GM12865 (cell line): ENCODE measurements around the gene MORC3.
"Not testable (repeated sequence)": the region's sequence is repeated elsewhere in the genome, so short reads cannot be mapped to it uniquely, and the experiment has no call there.

Experiments used
- DNase-seq: peaks from one replicate; pipeline ENCODE4 v3.0.0; 2010; ENCODE audit warnings: low read depth
- H3K4me3 ChIP-seq: 2 replicates; pipeline ENCODE4 v1.5.1; 2011; ENCODE audit warnings: mild to moderate bottlenecking, low read depth, low read length, control low read depth
- TF ChIP-seq, protein P1 (sequence below): IDR thresholded peaks from 2 replicates; pipeline ENCODE4 v1.5.1; 2011; ENCODE audit warnings: low read length, control low read depth, low read depth, inconsistent platforms; ENCODE audit not compliant: insufficient read depth; ENCODE audit errors: missing control alignments

MORC3 gene

DNA sequence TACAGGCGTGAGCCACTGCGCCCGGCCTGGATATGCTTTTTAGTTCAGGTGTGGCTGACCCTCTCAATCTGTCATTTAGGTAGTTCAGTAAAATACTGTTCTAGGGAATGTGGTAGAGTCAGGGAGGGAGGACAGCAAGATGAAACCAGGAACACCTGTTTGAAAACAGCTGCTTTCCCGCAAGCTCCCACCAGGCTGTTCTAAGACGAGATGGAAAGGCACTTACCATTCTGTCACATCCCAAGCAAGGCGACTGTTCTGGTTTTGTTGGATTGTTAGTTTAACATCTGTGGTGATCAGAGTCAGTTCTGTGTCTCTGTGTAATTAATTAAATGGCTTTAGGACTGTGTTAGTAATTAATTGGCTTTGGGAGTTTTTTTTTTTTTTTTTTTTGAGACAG, 68.1 kb downstream of the MORC3 start:
- DNase-seq, result no peak
- TF ChIP-seq, protein P1, sequence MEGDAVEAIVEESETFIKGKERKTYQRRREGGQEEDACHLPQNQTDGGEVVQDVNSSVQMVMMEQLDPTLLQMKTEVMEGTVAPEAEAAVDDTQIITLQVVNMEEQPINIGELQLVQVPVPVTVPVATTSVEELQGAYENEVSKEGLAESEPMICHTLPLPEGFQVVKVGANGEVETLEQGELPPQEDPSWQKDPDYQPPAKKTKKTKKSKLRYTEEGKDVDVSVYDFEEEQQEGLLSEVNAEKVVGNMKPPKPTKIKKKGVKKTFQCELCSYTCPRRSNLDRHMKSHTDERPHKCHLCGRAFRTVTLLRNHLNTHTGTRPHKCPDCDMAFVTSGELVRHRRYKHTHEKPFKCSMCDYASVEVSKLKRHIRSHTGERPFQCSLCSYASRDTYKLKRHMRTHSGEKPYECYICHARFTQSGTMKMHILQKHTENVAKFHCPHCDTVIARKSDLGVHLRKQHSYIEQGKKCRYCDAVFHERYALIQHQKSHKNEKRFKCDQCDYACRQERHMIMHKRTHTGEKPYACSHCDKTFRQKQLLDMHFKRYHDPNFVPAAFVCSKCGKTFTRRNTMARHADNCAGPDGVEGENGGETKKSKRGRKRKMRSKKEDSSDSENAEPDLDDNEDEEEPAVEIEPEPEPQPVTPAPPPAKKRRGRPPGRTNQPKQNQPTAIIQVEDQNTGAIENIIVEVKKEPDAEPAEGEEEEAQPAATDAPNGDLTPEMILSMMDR, result no peak

DNA sequence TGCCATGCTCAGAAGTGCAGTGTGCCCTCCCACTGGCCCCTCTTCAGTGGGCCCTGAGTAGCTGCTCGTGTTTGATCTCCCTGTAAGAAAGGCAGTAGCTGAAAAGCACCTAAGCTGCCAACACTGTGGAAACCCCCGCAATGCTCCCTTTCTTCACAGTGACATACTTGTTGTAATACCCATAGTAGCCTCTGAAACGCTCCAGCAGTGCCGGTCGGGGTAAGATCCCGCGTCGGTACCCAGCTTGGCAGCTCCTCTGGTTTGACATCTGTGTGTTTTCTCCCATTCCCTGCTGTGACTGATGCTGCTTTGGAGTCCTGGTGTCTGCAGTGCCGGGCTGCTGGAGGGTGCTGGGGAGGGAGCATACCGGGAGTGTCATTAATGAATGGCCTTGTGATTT, 68.8 kb downstream of the MORC3 start:
- H3K4me3 ChIP-seq, result no peak overlapping the region
- DNase-seq, result peak; percentile 74
- TF ChIP-seq, protein P1, result peak; percentile 17

More for the DNA sequence above, 68.1 kb downstream of the MORC3 start:
- H3K4me3 ChIP-seq, result no peak overlapping the region

DNA sequence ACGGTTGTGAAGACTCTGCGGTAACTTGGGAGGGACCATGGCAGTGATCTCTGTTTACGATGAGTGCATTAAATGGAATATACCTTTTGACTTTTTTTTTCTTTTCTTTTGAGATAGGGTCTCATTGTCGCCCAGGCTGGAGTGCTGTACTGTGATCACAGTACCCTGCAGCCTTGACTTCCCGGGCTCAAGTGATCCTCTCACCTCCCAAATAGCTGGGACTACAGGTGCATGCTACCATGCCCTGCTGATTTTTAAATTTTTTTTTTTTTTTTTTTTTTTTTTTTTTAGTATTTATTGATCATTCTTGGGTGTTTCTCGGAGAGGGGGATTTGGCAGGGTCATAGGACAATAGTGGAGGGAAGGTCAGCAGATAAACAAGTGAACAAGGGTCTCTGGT, 71.7 kb downstream of the MORC3 start:
- not testable (repeated sequence) for H3K4me3 ChIP-seq, DNase-seq

DNA sequence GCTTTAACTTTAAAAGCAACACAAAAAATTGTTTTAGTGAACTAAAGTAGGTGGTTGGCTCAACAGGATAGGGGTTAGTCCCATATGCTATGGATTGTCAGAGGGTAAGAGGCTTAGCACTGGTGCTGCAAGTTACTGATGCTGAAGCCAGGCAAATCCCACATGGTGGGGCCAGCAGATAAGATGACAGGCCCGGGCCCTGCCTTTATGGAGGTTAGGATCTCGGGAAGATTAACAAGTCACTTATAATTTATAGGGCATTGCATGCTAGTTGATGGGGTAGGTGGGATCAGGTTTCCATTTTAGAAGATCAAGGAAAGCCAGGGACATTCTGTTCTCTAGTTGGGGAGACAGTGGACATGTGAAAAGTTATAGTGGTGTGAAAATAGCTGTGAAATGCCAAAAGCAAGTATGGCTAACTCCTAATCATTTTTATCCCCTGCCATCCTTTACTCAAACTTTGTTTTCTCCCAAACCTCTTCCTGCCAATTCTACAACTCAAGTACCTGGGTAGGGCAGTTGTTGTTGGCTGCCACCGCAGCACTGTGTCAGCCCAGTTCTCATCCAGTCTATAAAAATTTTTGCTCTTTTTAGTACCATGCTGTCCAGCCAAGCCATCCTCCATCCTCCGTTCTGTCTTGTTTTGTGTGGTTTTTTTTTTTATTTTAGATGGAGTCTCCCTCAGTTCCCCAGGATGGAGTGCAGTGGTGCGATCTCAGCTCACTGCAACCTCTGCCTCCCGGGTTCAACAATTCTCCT, 75.5 kb downstream of the MORC3 start:
- TF ChIP-seq, protein P1, result no peak
- DNase-seq, result no peak

DNA sequence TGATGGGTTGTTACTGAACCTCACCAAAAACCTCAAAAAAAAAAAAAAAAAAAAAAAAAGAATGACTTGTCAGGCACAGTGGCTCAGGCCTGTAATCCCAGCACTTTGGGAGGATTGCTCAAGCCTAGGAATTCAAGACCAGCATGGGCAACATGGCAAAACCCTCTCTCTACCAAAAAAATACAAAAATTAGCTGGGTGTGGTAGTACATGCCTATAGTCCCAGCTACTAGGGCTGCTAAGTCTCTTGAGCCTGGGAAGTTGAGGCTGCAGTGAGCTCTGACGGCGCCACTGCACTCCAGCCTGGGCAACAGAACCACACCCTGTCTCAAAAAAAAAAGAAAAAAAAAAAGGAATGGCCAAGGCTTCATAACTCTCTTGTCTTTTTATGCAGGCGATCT, 76.3 kb downstream of the MORC3 start:
- H3K4me3 ChIP-seq, result no peak overlapping the region
- no peak for DNase-seq
- TF ChIP-seq, protein P1, result no peak

More for the DNA sequence above, 75.5 kb downstream of the MORC3 start:
- H3K4me3 ChIP-seq, result no peak overlapping the region

DNA sequence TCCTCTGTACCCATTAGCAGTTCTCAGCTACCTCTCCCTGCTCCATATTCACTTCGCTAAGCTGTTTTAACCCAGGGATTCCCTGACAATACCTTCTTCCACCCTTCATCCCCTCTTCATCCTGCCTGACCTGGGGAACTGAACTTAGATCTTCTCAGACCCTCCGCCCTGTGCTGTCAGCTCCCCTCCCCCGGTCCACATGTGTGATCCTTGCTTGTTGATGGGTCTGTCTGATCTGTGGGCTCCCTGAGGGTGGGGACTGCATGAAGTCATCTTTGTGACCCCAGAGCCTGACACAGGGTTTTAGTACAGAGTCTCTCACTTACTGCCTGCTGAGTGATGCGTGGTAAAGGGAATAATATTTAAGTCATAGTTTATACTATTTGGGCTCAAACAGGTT, 77.0 kb downstream of the MORC3 start:
- no peak overlapping the region for H3K4me3 ChIP-seq
- TF ChIP-seq, protein P1, result no peak
- DNase-seq, result no peak

DNA sequence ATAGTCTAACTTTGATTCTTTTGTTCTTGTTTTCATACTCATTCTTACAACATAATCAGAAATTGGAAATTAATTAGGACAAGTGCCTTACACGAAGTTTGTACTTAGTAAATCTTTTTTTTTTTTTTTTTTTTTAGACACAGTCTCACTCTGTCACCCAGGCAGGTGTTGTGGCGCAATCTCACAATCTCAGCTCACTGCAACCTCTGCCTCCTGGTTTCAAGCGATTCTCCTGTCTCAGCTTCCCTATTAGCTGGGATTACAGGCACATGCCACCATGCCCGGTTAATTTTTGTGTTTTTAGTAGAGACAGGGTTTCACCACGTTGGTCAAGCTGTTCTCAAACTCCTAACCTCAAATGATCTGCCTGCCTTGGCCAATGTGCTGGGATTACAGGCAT, 77.6 kb downstream of the MORC3 start:
- DNase-seq, result no peak
- TF ChIP-seq, protein P1, result no peak
- H3K4me3 ChIP-seq, result no peak overlapping the region

DNA sequence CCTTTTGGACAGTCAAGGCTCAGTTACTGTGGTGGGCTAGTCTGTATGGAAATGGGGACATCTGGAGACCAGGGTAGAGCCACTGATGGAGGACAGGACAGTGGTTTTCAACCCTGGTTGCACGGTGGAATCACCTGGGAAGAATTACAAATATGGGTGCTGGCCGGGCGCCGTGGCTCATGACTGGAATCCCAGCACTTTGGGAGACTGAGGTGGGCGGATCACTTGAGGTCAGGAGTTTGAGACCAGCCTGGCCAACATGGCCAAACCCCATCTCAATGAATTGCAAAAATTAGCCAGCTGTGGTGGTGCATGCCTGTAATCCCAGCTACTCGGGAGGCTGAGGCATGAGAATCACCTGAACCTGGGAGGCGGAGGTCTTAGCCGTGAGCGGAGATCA, 79.7 kb downstream of the MORC3 start:
- DNase-seq, H3K4me3 ChIP-seq: not testable (repeated sequence)
